ENCODE results near the gene NPAT. TPM values are rescaled to one million over a fixed set of nuclear protein-coding genes. Genes with fewer than 3 reads are reported as not detected.

Gene NPAT
- total and polyA plus RNA-seq, 10 of the 15 experiments (the other 5 are each of a cell fraction or from before 2014, with no cell fraction given), result 7.5 to 32.8 (median 20.1) TPM

- peak; percentile 97 for TF ChIP-seq SPI1 (IDR thresholded peaks at IDR 0.05; ENCODE audit: borderline replicate concordance, insufficient read depth, low read depth, low read length)
- TF ChIP-seq SRF (IDR thresholded peaks at IDR 0.05; ENCODE audit: low read depth in 2 of 2, low read length in 2 of 2), result no peak
- TF ChIP-seq RELA (IDR thresholded peaks at IDR 0.05; ENCODE audit: borderline replicate concordance, partially characterized antibody), result no peak
- TF ChIP-seq PML (IDR thresholded peaks at IDR 0.05; ENCODE audit: low read length), result no peak
- no peak for TF ChIP-seq E2F4 (IDR thresholded peaks at IDR 0.05; ENCODE audit: low read depth, low read length)
- TF ChIP-seq MXI1 (IDR thresholded peaks at IDR 0.05; ENCODE audit: low read depth, low read length), result 0 out of 2 replicates have a peak, but pooled peaks have one; percentile 34
- TF ChIP-seq SMAD1 (IDR thresholded peaks at IDR 0.05; ENCODE audit: low read depth, partially characterized antibody), result no peak
- 0 out of 6 replicates have a peak, but pooled peaks of 1 of the 3 experiments have one; percentile 3 for TF ChIP-seq CTCF (IDR thresholded peaks at IDR 0.05 in 2 of 3, conservative IDR thresholded peaks at IDR 0.05 in 1 of 3; ENCODE audit: control insufficient read depth in 2 of 3, extremely low read depth in 1 of 3, insufficient read depth in 1 of 3, low read depth in 3 of 3, low read length in 3 of 3)
- TF ChIP-seq PAX8 (IDR thresholded peaks at IDR 0.05), result no peak
- no peak for TF ChIP-seq SKIL (IDR thresholded peaks at IDR 0.05; ENCODE audit: low read depth, poor library complexity, severe bottlenecking)
- no peak for TF ChIP-seq CREB1 (IDR thresholded peaks at IDR 0.05; ENCODE audit: low read depth)
- peak; percentile 96 for TF ChIP-seq YY1 (IDR thresholded peaks at IDR 0.05; ENCODE audit: low read depth, low read length)
- TF ChIP-seq ZBTB4 (CRISPR knock-in tag; IDR thresholded peaks at IDR 0.05), result no peak
- TF ChIP-seq MTA3 (IDR thresholded peaks at IDR 0.05; ENCODE audit: borderline replicate concordance, low read length), result no peak
- no peak for TF ChIP-seq SMAD5 (IDR thresholded peaks at IDR 0.05; ENCODE audit: low read depth)
- TF ChIP-seq IKZF1 (conservative IDR thresholded peaks at IDR 0.05), result 0 out of 2 replicates have a peak, but pooled peaks have one; percentile 23
- no peak for TF ChIP-seq JUND (IDR thresholded peaks at IDR 0.05; ENCODE audit: low read depth, low read length)
- 0 out of 2 replicates have a peak, but pooled peaks have one; percentile 30 for TF ChIP-seq BCL11A (IDR thresholded peaks at IDR 0.05; ENCODE audit: low read depth, low read length)
- TF ChIP-seq CBX3 (IDR thresholded peaks at IDR 0.05; ENCODE audit: borderline replicate concordance, low read depth), result no peak
- TF ChIP-seq HDAC2 (IDR thresholded peaks at IDR 0.05), result no peak
- TF ChIP-seq CBFB (IDR thresholded peaks at IDR 0.05; ENCODE audit: low read depth), result no peak
- TF ChIP-seq DPF2 (IDR thresholded peaks at IDR 0.05), result 0 out of 2 replicates have a peak, but pooled peaks have one; percentile 58
Observed at GRCh38 chr11:108160970-108161566, 61.4 kb downstream of the NPAT start (continued).
